GM21786 (cell line): ENCODE data around the gene WDR31.
A peak's percentile ranks its signal among the peaks of the same experiment; 100 is the strongest.
"Not testable (repeated sequence)": the region's sequence is repeated elsewhere in the genome, so short reads cannot be mapped to it uniquely, and the experiment has no call there.

ENCODE experiments used
- ATAC-seq: cut with Tn5 transposase; IDR thresholded peaks from one replicate; pipeline ENCODE4 v1.9.1; 2021; ENCODE audit not compliant: unreplicated experiment

WDR31 gene

DNA sequence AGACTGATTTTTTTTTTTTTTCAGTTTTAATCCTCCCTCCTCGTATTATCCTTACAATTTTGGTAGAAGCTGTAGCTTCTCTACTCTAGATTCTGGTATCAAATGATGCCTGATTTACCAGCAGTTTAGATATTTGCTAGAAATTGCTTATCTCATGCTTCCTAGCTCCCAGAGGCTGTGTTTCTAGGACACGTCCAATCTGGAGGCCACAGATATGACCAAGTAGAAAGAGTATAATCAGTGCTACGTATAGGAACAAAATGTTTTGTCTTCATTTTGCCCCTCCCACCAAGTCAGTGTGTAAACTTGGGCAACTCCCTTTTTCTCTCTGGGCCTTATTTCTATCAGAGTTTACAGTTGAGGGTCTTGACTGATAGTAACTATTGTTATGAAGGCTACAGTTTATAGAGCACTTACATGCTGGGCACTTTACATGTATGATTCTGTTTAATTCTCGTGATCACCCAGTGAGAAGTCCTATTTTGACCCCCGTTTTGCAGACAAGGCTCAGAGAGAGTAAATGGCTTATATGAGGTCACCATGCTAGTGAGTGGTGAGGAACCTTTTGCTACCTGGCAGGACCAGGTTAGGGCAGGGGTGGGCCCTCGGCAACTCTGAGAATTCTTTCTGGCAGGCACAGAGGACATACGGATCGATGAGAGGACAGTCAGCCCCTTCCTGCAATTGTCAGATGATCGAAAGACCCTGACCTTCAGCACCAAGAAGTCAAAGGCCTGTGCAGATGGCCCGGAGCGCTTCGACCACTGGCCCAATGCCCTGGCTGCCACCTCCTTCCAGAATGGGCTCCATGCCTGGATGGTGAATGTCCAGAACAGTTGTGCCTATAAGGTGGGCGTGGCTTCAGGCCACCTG is 29.1 kb upstream of the WDR31 start:
- no peak for ATAC-seq

DNA sequence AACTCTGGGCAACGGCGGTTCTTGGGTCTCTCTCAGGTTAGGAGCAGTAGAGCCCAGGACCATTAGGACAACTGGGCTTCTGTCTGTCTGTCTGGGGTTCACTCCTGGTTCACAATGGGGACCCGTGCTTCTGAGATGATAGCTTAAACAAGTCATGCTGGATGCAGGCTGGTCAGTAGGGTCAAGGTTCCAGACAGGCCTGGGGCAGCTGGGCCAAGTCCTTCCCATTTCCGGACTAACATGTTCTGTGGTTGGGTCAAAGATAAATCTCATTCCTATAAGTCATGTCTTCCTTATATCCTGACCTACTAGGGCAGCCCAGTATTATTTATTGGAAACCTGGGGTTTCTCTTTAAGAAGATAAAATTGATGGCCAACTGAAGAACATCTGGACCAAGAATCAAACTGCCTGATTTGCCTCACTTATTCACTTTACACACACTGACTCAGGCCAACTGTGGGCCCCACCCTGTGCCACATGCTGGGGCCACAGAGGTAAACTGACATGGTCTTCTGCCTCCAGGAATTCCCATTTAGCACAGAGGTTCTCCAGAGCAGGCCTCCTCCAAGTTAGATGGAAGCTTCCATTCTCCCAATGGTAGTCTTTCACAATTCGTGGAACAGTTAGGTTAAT is 28.4 kb upstream of the WDR31 start:
- no peak for ATAC-seq

DNA sequence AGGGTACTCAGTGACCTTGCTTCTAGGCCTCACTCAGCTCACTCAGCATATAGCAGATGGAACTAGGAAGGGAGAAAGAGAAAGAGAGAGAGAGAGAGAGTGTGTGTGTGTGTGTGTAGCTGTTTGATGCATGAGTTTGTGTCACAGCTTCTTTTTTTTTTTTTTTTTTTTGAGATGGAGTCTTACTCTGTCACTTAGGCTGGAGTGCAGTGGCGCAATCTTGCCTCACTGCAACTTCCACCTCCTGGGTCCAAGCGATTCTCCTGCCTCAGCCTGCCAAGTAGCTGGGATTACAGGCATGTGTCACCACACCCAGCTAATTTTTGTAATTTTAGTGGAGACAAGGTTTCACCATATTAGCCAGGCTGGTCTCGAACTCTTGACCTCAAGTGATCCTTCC is 25.6 kb upstream of the WDR31 start:
- not testable (repeated sequence) for ATAC-seq

DNA sequence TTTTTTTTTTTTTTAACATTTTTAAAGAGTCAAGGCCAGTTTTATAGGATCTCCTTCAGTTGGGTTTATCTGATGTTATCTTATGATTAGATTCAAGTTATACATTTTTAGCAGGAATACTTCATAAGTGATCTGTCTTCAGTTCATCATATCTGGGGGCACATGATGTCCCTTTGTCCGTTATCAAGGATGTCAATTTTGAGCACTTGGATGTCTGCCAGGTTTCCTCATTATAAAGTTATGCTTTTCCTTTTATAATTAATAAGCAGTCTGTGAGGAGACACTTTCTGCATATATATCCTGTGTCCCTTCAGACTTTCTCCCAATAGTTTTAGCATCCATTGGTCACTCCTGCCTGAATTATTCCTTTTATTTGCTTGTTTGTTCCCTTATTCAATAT is 24.9 kb upstream of the WDR31 start:
- ATAC-seq: no peak

DNA sequence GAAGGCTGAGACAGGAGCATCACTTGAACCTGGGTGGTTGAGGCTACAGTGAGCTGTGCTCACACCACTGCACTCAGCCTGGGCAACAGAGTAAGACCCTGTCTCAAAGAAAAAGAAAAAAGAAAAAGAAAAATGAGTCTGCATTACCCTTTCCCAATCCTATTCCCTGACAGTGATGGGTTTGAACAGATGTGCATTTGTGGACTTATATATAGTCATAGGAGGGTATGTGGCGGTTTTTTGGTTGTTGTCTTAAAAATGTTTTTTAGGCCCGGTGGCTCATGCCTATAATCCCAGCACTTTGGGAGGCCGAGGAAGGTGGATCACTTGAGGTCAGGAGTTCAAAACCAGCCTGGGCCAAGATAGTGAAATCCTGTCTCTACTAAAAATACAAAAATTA is 23.3 kb upstream of the WDR31 start:
- no peak for ATAC-seq

DNA sequence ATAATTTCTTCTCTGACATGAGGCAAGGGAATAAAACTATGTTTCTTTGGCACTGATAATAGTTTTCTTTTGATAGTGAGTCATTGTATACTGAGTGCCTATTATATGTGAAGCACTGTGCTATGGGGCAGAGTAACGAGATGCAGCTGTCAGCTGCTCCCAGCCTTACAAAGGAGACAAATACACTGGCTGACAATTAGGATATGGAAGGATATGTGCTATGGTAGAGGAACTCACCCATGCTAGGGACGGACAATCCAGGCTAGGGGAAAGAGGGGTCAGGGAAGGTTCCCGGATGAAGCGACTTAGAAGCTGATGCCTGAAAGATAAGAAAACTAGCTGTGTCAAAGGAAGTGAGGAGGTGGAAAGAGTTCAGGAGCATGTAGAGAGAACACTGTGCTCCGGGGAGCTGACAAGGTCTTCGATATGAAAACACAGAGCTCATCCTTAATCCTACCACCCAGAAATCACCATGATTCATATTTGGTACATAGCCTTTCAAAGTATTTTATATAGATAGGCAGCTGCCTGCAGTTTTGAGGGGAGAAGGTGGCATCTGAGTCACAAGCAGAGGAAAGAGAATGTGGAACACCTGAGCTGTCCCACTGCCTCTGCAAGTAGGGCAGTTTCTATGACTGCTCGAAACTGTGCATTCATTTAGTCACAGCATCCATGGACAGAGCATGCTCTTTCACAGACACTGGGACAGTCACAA is 21.4 kb upstream of the WDR31 start:
- ATAC-seq: no peak

DNA sequence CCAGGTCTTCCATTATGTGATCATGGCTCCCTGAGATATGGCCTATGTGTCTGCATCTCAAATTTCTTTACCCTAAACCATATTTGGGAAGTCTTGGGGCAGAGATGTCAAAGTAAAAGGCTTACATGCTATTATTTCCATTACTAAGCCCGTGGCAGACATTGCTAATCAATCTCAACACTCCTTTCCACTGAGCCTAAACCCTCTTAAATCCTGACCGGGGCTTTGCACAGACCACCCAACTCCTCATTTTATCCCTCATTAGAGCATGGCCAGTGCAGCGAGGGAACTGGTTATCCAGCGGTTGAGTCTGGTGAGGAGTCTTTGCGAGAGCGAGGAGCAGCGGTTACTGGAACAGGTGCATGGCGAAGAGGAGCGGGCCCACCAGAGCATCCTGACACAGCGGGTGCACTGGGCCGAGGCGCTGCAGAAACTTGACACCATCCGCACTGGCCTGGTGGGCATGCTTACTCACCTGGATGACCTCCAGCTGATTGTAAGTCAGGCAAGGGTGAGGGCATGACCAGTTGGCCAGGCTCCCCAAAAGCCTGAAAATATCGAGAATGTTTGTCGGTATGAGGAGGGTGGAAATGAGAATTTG is 20.3 kb upstream of the WDR31 start:
- no peak for ATAC-seq

DNA sequence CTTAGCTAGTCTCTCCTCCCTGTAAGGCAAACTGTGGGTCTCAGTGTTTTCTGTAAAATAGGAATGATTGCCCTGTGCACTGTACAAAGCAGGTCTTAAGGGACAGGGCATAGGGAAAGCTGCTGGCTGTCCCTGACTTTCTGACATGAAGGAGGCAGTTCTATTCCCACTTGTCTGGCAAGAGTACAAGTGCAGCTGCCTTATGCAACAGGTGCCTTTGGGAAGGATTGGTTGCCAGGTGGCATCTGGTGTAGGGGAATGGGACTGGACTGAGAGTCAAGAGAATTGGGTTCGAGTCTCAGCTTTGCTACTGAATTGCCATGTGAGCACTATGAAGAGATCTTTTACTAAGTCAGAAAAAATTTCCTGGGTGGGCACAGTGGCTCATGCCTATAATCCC is 19.3 kb upstream of the WDR31 start:
- no peak for ATAC-seq

DNA sequence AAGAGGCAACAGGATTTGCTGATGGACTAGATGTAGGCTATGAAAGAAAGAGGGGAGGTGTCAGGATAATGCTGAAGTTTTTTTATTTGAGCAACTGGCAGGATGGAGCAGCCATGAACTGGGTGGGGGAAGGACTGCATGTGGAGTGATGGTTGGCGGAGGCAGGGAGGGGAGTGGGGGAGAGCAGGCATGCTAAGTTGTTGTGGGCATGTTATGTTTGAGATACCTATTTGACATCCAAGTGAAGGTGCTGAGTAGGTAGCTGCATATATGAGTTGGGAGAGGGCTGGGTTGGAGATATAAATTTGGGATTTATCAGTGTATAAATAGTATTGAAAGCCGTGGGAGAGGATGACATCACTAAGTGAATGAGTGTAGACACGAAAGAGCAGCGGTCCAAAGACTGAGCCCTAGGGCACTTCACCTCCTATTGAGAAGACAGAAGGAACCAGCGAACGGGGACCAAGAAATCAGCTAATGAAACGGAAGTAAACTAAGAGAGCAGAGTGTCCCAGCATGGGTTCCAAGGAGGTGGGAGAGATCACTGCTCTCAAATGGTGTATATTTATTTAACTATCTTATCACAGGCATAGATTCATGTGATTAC is 16.7 kb upstream of the WDR31 start:
- ATAC-seq: no peak

DNA sequence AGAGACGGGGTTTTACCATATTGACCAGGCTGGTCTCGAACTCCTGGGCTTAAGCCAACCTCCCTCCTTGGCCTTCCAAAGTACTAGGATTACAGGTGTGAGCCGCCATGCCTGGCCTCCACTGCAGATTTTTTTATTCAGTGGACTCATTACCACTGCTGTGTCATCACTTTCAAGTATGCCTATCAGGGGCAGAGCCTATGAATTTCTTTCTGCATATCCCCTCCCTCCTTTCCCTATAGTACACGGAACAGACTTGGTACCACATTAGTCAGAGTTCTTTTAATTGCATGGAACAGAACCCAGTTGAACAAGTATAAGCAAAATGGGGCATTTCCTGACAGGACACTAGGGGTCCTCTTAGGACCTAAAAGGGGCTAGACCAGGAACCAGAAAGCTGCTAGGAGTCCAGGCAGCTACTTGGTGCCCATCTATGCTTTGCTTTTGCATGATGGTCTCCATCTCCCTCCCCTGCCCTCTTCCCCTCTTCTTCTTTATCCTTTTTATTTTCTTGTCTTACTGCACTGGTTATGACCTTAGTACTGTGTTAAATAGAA is 15.0 kb upstream of the WDR31 start:
- no peak for ATAC-seq

DNA sequence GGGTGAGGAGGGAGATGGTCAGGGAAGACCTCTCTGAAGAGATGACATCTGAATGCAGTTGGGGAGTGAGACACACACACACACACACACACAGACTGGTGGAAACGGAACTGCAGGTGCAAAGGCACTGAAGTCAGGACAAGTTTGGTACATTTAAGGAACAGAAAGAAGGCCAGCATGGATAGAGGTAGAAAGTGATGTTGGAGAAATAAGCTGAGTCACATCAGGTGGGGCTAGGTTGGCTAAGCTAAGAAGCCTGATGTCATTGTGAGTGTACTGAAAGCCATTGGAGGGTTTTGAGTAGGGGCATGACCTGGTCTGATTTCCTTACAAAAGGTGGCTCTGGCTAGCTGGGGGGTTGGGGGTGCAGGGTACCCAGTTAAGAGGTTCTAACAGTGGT is 12.3 kb upstream of the WDR31 start:
- ATAC-seq: no peak

DNA sequence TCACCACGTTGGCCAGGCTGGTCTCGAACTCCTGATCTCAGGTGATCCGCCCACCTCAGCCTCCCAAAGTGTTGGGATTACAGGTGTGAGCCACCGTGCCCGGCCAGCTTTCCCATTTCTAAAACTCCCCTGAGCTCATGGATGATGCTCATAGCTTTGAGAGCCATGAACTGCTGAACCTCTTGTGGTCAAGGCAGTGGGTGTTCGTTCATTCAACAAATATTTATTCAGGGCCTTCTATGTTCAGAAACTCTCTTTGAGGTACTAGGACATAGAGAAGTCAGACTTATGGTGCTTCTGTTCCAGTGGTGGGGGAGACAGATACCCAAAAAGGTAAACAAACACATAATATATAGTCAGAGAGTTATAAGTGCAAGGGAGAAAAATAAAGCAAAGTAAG is 11.9 kb upstream of the WDR31 start:
- no peak for ATAC-seq

DNA sequence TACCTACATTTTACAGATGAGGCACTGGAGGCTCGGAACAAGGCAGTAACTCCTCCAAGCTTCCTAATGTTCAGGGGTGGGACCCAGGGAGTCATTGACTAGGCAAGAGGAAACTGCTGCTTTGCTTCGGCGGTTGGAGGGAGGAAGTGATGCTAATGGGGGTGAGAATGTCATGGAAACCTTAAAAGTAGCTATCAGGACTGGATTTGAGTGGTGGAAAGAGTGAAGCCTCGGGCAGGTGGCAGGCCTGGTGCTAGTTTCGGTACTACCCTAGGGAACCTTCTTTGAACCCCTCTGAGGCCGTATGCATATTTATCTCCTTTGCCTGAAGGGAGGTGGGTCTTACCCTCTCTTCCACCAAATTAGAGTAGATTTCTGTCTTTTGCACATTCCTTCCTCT is 10.9 kb upstream of the WDR31 start:
- peak; percentile 51 for ATAC-seq

DNA sequence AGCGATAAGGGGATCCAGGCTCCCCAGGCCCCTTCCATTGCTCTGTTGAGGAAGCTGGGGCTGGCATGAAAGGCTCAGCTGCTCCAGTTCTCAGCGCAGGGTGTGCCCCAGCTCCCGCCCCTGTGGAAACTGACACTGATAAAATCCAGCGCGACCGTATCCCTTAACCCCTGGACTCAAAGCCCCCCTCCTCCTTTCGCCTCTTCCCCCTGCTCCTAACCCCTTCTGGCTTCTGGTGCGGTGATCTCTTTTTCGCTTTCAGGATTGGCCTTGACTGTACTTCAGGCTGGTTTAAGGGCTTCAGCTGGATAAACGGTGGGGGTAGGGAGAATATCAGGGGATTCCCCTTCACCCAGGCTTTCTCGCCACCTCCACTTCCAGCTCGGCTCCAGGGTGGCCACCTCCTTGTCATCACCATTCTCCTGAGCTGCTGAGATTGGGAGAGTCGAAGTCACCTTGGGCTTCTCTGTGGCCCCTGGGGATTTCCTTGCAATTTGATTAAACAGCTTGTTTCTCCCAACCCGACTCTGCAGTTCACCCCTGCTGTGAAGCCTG is 10.1 kb upstream of the WDR31 start:
- ATAC-seq: peak; percentile 30

DNA sequence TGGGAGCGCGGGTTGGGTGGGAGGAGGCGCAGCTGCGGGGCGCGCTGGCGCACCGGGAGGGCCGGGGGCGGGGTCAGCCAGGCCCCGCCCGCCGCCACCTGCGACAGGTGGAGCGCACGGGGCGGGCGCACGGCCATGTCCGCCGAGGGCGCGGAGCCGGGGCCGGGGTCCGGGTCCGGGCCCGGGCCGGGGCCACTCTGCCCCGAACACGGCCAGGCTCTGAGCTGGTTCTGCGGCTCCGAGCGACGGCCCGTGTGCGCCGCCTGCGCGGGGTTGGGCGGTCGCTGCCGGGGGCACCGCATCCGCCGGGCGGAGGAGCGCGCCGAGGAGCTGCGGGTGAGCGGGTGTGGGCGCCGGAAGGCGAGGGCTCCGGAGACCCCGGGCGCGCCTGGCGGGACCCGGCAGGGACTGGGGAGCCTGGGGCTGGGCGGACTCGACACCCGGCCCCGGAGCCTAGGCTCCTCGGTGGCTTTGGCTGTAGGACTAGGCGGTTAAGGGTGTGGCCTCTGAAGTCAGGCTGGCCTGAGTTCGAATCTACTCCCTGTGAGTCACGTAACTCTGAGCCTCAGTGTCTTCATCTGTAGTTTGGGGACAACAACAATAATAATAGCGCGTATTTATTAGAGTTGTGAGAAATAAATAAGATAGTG is 9.5 kb upstream of the WDR31 start, which contains the start of gene BSPRY:
BSPRY (plus strand) TSS at position 97 of the 650 bp plus-strand sequence; CDS start at position 136, 39 bp downstream.
- no peak for ATAC-seq

DNA sequence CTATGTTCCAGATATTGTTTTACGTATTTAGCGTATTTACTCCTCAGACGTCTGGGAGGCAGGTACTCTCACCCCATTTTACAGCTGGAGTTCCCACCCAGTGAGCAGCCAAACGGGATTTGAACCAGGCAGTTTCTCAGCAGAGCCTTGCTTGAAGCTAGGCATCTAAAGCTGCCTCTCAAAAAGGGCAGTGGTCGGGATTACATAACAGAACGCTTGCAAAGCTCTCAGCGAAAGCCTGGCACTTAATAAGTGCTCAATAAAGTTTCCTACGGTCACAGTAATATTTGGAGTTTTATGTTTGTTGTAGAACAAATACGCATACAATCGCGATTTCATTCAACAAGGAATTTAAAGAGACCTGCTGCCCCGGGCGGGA is 9.0 kb upstream of the WDR31 start:
- ATAC-seq: no peak

DNA sequence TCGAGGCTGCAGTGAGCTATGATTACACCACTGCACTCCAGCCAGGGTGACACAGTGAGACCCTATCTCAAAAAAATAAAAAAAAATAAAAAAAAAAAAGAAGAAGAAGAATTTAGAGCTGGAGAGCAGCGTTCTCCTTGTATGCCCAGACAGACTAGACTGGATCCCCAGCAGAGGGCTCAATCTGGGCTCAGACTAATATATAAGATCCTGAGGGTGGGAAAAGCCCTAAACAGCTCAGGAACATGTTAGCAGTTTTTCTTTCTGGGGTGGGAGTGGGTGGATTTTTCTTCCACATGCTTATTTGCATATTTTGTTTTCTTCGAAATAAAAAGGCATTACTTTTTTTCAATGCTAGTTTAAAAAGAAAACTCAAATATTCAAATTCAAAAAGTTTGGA is 8.4 kb upstream of the WDR31 start:
- no peak for ATAC-seq

DNA sequence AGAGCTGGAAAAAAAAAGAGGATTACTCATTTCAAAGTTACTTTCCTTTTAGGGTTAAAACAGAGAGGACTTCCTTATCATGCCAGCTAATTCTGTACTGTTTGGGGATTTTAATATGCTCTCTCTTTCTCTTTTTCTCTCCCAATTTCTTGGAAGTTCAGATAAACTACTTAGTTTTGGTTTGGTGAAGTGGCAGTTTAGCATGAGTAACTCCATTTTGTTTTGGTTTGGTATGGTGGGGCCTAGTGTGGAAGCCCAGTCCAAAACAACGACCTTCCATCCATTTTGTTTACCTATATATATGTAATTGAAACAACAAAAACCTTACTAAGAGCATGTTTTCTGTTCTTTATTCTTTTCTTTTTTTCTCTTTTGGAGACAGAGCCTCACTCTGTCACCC is 5.6 kb upstream of the WDR31 start:
- no peak for ATAC-seq

DNA sequence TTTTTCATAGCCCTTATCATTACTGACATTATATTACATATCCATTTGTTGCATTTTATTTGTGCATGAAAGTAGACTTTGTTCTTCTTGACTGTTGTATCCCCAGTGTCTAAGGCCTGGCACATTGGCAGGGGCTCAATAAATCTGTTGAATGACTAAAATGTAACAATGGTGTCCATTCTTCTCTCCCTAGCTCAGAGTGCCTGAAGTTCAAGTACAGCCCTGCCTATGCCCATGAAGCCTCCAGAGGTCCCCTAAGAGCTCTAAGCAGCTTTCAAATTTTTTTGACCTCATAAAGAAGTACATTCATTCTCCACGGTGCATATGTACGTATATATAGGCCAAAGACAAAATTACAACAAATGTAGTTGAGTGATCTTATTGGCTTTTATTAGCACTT is 5.1 kb upstream of the WDR31 start:
- ATAC-seq: no peak

DNA sequence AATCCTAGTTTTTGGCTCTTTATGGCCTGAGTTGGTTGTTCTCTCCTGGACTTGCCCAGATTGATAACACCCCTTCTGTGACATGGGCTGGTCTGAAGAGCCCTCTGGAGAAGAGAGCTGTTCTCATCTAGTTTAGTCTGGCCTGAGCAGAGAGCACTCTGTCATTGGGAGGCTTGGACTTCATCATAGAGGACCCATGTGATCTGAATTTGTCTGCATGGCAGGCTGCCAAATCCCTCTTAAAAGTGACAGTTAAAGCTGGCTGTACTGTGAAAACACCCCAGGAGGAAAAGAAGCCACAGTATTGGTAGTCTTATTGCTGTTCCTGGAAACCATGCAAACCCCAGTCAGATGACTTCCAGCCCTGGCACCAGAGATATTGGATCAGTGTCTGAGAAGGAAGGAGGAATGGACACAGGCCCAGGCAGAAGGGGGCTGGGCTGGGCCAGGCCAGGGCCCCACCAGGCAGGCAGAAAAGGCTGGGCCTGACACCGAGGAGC is 3.7 kb upstream of the WDR31 start:
- no peak for ATAC-seq
